HG03097 (cell line): ENCODE results near the gene MYRIP.

Experiments
- ATAC-seq: cut with Tn5 transposase; IDR thresholded peaks from one replicate; pipeline ENCODE4 v1.9.1; 2021; ENCODE audit not compliant: unreplicated experiment, low FRiP score

The MYRIP gene

DNA sequence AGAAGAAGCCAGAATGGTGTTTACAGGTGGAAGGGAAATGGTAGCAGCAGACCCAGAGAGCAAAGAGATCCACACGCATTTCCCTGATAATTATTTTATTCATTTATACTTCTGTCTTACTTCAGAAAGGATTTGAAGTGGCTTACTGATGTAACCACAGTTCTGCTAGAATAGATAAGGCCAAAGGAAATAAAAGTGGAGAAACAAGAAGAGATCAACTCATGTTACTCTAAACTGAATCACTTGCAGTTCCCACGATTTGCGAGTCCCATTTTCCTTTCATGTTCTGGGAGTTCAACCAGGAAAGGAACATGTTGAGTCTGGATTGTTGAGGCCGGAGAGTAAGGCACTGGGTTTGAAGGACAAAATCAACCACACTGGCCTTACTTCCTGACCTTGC is 151.8 kb downstream of the MYRIP start:
- no peak for ATAC-seq

DNA sequence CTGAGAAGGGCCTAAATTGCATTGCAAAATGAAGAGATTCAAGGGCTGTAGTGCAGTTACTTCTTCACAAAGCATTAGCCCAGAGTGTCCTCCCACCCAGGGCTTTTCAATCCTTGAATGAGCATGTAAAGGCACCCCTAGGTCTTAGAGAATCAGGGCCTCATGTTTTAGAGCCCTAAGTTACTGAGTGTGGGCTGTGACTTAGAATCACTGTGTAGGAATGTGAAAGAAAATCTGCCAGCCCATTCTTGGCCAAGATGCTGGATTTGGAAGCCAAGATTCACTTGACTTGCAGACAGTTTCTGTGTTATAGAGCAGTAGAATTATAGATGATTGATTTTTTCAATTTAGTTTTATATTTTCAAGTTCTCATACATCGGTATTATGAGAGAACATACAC is 153.2 kb downstream of the MYRIP start:
- ATAC-seq, result no peak

DNA sequence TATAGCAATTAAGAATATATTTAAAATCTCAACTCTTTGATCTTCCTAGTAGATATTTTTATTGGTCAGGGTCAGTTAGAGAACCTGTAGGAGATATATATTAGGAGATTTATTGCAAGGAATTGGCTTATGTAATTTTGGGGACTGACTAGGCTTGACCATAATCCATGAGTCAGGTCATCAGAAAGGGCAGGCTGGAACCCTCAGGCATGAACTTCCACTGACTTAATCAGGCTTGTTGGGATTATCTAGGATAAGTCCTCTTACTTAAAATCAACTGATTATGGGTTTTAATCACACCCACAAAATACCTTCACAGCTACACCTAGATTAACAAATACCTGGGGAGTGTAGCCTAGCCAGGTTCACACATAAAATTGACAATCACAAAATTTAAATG is 156.1 kb downstream of the MYRIP start:
- no peak for ATAC-seq

DNA sequence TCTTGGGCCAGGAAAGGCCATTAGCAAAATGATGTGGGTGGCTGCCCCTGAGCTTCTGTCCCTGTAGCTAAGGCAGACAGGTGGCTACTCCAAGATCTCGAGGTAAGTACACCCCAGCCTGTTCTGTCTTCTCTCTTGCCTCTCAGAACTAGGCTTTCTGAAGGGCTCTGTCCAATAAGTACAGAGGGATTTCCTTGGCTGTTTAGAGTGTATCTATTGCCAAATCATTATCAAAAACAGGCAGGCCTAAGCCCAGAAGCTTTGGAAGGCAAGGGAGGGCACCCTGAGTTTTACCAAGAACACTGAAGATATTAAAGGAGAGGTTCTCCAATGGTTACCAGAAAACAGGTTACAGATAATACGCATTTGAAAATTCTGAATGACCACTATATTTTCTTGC is 156.6 kb downstream of the MYRIP start:
- ATAC-seq, result no peak

DNA sequence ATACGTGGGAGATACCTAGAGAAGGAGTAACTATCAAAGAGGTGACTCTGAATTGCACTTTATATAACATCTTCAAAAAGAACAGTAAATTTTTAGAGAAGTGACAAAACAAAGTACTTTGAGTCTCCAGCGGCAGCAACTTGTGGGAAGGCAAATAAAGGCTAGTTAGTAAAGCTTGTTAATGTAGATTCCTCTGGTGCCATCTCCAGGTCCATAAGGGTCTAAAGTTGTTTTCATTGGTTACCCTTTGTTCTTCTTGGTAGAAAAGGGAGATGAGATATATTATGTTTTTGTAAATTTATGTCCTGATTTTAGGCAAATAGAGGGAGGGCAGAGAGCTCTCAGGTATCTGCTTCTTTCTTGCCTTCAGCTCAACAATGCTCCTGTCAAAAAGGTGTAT is 161.6 kb downstream of the MYRIP start:
- no peak for ATAC-seq

DNA sequence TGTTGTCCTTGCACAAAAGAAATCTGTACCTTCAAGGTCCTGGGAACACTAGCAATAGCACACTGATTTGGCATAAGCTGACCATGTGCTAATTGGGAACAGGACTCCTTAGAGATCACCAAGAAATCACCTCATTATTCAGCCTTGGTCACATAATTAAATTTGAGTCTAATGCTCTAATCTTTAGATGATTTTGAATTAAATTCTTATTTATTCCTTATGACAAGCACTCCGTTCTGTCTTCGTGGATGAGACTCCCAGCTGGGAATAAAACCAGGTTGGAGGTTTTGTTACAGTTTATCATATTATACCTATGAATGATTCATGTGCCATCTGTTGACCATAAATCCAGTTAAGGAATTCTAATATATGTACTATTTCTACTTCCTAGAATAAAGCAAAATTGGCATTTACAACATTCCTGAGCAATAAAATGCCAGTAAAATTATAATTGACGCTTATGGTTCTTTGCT is 162.2 kb downstream of the MYRIP start:
- ATAC-seq, result no peak

DNA sequence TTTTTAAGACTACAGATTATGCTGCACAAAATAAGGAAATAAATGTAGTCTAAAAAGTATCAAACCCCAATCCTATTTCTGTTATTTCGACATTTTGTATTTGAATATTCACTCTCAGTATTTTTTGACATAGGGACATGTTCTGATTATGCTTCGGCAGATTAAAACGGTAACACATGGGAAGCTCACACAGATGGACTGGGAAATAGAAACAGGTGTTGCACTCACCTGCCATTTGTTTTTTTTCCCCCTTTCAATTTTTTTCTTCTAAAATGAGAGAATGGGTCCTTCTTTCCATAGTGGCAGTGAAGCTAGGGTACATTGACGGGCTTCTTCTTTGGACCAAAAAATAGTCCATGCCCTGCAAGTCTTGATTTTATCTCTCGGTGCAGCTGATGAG is 163.1 kb downstream of the MYRIP start:
- no peak for ATAC-seq

DNA sequence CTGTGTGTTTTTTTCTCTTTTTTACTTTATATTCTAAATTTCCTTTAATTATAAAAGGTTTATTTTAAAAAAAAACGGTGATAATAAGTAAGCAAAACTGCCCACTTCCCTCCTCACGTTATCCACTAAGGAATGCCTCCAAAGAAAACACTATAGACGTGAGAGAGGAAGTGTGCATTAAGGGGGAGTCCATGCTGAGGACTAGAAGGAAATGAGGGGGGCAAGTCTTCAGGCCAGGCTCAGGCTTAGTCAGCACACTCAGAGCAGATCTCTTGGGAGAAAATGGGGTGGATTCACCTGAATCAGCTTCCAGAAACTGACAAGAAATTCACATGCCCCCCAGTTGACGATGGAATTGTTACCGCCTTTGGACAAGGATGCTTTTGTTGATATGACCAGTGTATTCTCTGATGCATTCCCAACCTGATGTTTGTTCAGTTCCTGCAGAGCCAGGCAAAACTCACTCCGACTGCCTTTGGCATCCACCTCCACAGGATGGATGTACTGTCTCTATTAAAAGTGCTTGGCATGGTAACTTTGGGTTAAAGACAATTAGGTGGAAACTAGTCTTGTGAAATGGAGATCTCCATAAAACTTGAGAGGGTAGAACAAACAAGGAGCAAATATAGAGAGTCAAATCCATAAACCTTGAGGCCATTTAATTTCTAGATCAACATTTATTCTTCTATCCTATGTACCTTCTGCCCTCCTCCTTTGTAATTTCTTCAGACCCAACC is 167.8 kb downstream of the MYRIP start:
- ATAC-seq, result no peak

DNA sequence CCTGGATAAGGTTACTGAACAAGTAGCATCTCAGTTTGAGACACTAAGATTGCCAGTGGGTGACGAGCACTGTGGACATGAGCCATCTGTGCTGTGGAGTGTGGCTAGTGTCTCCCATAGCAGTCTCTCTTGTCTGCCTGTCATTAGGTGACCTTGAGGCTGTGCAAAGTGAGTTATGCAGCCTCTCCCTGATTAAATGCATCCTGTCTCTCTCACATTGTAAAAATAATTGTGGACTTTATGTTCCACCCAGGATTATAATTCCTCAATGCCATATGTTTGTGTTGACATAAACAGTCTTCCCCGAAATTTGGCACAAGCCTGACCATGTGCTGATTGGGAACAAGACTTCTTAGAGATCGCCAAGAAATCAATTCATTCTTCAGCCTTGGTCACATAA is 168.9 kb downstream of the MYRIP start:
- no peak for ATAC-seq

DNA sequence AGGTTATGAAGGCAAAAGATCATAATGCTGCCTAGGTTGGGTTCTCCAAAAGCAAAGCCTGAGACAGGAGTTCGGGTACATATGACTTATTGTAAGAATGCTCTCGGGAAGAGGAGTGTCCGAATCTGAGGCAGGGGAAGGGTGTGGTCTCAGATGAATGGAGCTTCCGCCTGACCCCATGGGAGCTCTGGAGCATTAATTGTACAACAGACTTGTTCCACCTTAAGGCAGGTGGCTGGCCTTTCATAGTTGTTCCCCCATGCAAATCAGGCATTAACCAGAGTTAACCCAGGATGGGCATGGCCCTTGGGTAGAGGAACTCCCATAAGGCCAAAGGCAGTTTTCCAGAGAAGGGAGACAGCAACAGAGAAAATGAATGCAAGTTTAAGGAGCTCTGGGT is 170.6 kb downstream of the MYRIP start:
- no peak for ATAC-seq

DNA sequence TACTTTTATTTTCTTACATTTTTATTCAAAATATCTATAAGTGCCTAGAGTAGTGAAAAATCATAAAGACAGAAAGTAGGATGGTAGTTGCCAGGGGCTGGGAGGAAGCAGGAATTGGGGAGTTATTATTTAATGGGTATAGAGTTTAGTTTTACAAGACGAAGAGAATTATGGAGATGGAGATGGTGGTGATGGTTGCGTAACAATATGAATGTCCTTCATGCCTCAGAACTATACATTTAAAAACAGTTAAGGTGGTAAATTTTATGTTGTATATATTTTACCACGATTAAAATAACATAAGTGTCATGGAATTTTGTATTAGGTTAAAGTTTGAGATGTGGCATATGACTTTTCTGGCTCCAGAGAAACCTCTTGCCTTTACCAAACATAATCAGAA is 171.4 kb downstream of the MYRIP start:
- no peak for ATAC-seq

DNA sequence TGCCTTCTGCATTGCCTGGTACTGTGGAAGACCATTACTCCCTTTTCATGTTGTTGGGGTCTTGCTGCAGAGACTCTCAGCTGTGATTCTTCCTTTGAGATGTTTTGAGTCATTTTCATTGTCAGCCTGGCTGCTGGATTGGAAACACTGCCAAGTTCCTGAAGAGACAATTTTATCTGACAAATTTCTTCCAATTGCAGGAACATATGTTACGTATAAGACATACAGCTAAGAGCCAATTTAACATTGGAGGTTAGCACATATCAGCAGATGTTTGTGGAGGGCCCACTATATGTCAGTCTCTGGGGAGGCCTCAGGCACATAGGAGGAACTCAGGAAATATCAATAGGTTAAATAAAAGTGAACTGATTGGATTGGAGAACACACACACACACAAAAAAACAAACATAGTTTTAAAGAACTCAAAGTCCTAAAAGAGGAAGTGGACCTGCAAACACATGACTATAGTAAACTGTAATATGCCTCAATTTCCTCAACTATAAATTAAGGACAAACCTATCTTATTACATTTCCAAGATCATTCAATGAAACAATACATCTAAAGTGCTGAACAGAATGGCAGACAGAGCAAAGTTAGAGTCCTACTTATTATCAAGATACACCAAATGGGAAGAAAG is 172.3 kb downstream of the MYRIP start:
- no peak for ATAC-seq

DNA sequence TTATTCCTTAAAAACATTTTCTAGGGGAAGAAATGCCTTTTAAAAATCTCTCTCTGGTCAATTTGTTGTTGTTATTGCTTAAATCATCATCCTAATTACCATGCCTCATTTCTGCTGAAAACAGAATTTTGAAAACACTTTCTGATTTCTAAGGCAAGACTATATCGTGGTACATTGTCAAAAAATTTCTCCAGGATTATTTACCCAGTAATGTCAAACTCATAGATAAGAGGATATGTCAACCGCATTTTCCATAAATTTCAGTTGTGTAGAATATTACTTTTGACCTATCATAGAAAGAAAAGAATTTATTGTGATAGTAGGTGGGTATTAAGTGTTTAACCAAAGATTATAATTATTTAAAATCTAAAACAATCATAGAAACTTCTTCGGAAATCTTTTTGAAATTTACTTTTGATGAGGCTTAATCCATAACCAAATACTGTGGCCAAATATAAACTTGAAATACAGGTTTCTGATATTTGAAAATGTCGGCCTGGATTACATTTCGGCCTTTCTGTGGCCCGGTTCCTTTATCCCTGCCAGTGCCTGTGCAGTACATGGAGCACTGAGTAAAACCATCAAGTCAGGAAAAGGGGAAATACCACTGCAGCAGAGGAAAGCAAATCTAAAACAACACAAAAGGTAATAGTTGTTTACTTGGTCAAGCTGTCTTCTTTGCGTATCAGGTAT is 173.4 kb downstream of the MYRIP start:
- no peak for ATAC-seq

DNA sequence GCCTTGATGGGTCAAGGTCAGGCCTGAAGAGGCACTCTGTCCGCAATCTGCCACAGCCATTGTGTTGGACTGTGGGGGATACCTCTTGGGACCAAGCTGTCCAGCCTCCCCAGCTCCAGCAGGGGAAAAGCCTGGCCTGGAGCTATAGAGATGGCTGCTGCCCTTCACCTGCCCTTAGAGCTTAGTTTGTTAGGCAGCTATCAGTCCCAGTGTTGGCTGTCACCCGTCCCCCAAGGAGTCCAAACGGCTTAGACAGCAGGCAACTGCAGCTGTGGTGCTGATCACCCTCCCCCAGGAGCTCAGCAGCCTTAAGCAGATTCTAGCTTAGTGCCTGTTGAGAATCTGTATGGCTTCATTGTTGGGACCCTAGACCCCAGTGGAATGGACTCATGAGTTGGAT is 180.3 kb downstream of the MYRIP start:
- ATAC-seq, result no peak

DNA sequence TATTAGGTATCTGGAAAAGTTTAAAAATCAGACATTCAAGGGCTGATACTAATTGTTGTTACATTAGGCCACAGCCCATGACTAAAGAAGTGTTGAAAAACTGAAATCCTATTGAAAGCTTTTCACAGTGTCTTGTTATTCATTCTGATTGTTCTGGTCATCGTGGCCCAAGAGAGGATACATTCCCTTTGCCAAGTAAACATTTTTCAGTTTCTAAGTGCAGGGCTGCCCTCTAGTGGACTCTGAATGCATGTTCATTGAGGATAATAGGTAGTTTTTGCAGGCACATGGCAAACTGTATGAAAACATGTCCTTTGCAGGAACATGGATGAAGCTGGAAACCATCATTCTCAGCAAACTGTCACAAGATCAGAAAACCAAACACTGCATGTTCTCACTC is 181.1 kb downstream of the MYRIP start:
- no peak for ATAC-seq

DNA sequence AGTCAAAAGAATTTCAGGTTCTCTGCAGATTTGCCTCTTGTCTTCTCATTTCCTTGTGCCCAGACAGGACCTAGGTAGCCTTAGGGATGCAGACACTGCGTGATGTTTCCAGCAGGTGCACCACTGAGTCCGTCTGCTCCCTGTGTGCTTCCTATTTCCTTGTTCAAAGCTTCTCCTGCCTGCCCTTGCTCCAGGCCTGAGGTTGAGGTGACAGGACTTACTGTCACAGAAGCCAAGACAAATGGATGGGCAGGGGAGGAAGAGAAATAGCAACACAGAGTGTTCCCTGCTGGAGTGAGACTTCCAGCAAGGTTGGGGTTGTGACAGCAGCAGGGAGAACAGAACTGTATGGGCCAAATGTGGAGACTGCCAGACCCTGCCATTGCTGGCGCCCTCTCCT is 199.4 kb downstream of the MYRIP start:
- no peak for ATAC-seq

DNA sequence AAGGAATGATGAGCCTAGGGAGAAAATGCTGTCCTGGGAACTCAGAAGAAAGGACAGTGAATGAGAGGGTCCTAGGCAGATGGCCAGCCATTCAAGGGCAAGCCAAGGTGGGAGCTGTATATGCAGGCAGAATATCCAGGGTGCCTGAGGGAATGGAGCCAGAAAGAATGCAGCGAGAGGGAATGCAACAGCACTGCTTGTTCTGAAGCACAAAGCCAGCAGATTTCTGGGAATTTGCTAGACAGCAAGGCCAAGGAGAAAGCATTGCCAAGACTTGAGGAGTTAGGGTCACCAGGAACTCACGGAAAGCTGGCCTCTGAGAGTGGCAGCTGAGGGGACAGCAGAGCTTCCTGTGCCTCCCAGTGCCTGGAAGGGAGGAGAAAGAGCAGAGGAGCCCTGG is 200.6 kb downstream of the MYRIP start:
- no peak for ATAC-seq

DNA sequence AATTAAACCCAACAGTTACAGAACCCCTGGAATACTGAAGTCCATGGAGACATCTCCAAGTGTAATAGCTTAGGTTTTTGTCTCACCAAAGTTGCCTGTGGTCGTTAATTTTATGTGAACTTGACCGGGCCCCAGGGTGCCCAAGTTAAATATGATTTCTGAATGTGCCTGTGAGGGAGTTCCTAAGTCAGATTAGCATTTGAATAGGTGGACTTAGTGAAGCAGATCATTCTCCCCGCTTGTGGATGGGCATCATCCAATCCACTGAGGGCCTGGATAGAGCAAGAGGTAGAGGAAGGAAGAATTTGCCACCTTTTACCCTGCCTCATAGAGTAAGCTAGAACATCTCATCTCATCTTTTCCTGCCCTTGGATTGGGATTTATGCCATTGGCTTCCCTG is 203.0 kb downstream of the MYRIP start:
- no peak for ATAC-seq

DNA sequence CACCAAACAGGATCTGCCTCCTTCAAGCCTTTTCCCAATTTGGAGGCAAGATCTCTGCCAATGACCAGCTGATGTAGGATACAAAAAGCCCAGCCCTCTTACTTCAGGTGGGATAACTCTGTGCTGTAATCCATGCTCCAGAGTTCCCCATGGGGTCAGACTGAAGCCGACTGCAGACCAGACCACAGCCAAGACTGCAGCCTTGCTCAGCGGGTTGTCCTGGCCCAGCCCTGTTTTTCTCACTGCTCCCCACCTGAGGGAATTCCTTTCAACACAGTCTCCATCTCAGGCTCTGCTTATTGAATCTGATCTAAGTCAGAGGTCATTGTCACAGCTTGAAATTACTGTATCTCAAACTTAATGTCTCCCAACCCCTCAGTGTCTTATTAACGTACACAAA is 207.0 kb downstream of the MYRIP start:
- ATAC-seq, result no peak

DNA sequence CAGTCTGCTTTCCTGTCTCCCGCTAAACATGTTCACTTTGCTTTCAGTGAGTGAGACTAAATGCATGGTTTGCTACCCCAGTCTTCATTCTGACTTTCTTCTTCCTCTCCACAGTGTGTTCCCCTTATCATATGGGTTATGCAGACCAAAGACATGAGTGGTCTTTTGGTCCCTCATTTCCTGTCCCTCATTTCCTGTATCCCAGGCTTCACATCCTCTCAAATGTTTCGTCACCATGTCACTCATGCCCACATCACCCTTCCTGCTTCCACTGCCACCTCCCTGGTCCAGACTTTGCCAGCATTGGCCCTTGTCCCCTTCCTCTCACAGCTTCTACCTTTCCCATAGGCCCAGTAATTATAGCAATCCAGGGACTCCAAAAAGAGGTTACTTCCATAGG is 209.0 kb downstream of the MYRIP start:
- no peak for ATAC-seq

DNA sequence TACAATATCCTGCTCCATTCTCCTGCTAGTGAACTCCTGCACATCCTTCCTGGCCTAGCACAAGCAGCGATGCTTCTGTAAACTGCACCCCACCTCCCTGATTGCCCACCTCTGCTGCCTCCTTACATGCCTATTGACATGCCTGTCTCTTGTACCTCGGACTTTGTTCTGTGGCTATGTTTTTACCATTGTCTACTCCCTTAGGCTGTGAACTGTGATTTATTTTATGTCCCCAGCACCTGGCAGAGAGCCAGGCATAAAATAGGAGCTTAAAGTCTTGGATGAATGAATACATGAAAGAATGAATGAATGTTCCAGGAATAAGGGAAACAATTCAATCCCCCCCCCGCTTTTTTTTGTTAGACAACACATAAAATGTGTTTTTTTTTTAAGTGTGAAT is 210.0 kb downstream of the MYRIP start:
- ATAC-seq, result no peak

DNA sequence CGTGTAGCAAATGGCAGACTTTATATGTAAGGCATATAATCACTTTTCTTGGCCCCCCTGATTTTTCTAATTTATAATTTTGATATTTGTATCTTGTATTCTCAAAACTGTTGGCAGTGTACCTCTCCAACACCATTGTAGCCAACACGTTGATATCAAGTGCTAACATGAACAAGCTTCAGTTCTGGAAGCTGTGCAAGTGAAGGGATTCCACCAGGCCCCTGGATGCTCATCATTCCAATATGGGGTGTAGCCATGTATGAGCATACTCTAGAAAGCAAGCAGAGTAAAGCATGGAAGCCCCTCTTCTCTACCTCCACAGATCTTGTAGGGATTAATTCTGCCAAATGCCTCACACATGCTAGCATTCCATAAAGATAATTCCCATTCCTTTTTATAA is 211.3 kb downstream of the MYRIP start:
- ATAC-seq, result no peak
